DMS153 (cell line): ENCODE results near the gene TMEM190.

Experiments used
- DNase-seq: peaks from one replicate; lab custom pipeline; 2025; lab: John Stamatoyannopoulos, UW

TMEM190 gene

GRCh38 chr19:55352040-55352439 lies 24.6 kb upstream of the TMEM190 start:
- no peak for DNase-seq

GRCh38 chr19:55352549-55353145 lies 24.0 kb upstream of the TMEM190 start:
- no peak for DNase-seq

- DNase-seq: no peak
These were observed 23.2 kb upstream of the TMEM190 start for GRCh38 chr19:55353356-55353802.

- DNase-seq: no peak
These were observed 22.6 kb upstream of the TMEM190 start for GRCh38 chr19:55353803-55354697.

- no peak for DNase-seq
These were observed 21.9 kb upstream of the TMEM190 start, which contains the start of gene COX6B2 for GRCh38 chr19:55354698-55355212. Gene COX6B2 (minus strand): TSS chr19:55354719. CDS start chr19:55354521, 198 bp downstream.

- DNase-seq: no peak
These were observed 21.3 kb upstream of the TMEM190 start for GRCh38 chr19:55355213-55355821.

- no peak for DNase-seq
These were observed 18.1 kb upstream of the TMEM190 start for GRCh38 chr19:55358493-55358892.

- DNase-seq: peak; percentile 19
These were observed 17.4 kb upstream of the TMEM190 start for GRCh38 chr19:55358943-55359908.

- no peak for DNase-seq
These were observed 15.7 kb upstream of the TMEM190 start for GRCh38 chr19:55360902-55361301.

- no peak for DNase-seq
These were observed 14.2 kb upstream of the TMEM190 start for GRCh38 chr19:55362174-55362989.

- no peak for DNase-seq
These were observed 13.5 kb upstream of the TMEM190 start, which contains the start of gene GARIN5B for GRCh38 chr19:55362990-55363716. Gene GARIN5B (minus strand): TSS chr19:55363260. CDS start chr19:55363066, 194 bp downstream.

- no peak for DNase-seq
These were observed 11.4 kb upstream of the TMEM190 start for GRCh38 chr19:55365245-55365644.

GRCh38 chr19:55365964-55366363 lies 10.7 kb upstream of the TMEM190 start:
- no peak for DNase-seq

GRCh38 chr19:55366790-55367189 lies 9.8 kb upstream of the TMEM190 start:
- DNase-seq: no peak

- DNase-seq: no peak
These were observed 8.5 kb upstream of the TMEM190 start for GRCh38 chr19:55368106-55368505.

GRCh38 chr19:55368701-55369563 lies 7.7 kb upstream of the TMEM190 start:
- no peak for DNase-seq

GRCh38 chr19:55369653-55370304 lies 6.8 kb upstream of the TMEM190 start:
- no peak for DNase-seq

- DNase-seq: no peak
These were observed 6.2 kb upstream of the TMEM190 start, which contains the start of gene IL11 for GRCh38 chr19:55370305-55370988. Gene IL11 (minus strand): TSS chr19:55370463. CDS start chr19:55370310, 153 bp downstream.
